Loucy (cell line): Measurements from ENCODE around the gene PGLYRP1.

Experiments used
- EZH2phosphoT487 ChIP-seq: fragments of 200-600 bp; IDR thresholded peaks from 2 replicates; pipeline ENCODE4 v1.6.1; 2018; ENCODE audit warnings: antibody characterized with exemption, mild to moderate bottlenecking, moderate library complexity, borderline replicate concordance
- TF ChIP-seq, protein P1 (sequence below): fragments of 200-600 bp; sonication (generic); conservative IDR thresholded peaks from 2 replicates; pipeline ENCODE4 v1.5.1; 2014; ENCODE audit warnings: mild to moderate bottlenecking, antibody characterized with exemption, low read length

DNA sequence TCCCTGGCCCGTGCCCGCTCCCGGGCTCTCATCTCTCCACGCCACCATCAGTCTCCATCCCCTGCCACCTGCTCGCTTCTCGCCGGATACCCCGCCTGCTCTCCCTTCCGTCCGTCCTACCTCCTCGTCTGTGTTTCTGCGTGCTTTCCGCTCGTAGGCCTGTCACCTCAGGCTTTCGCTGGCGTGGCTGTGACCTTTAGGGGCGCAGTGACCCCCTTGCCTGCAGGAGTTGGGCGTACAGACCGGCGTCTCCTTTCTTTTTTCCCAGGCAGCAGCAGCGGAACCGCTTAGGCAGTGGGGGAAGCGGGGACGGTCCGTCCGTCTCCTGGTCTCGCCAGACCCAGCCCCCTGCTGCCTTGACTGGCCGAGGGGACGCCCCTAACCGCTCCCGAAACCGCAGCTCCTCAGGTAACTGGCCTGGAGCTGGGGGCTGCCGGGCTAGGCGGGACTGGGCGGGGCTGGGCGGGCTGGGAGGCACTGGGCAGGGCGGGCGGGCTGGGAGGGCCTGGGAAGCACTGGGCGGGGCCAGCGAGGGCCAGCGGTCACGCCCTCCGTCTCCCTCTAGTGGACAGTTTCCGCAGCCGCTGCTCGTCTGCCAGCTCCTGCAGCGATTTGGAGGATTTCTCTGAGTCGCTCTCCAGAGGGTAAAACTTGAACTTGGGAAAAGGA, 6.3 kb downstream of the PGLYRP1 start:
- TF ChIP-seq, protein P1, sequence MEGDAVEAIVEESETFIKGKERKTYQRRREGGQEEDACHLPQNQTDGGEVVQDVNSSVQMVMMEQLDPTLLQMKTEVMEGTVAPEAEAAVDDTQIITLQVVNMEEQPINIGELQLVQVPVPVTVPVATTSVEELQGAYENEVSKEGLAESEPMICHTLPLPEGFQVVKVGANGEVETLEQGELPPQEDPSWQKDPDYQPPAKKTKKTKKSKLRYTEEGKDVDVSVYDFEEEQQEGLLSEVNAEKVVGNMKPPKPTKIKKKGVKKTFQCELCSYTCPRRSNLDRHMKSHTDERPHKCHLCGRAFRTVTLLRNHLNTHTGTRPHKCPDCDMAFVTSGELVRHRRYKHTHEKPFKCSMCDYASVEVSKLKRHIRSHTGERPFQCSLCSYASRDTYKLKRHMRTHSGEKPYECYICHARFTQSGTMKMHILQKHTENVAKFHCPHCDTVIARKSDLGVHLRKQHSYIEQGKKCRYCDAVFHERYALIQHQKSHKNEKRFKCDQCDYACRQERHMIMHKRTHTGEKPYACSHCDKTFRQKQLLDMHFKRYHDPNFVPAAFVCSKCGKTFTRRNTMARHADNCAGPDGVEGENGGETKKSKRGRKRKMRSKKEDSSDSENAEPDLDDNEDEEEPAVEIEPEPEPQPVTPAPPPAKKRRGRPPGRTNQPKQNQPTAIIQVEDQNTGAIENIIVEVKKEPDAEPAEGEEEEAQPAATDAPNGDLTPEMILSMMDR, result peak; percentile 64
- TF ChIP-seq EZH2phosphoT487, result no peak
